HG02884 (cell line): ENCODE measurements around the gene NEK10.
"Not testable (repeated sequence)": the region's sequence is repeated elsewhere in the genome, so short reads cannot be mapped to it uniquely, and the experiment has no call there.

Experiments used
- ATAC-seq: cut with Tn5 transposase; IDR thresholded peaks from one replicate; pipeline ENCODE4 v1.9.1; 2021; ENCODE audit warnings: mild to moderate bottlenecking, moderate library complexity; ENCODE audit not compliant: unreplicated experiment

The NEK10 gene, protein sequence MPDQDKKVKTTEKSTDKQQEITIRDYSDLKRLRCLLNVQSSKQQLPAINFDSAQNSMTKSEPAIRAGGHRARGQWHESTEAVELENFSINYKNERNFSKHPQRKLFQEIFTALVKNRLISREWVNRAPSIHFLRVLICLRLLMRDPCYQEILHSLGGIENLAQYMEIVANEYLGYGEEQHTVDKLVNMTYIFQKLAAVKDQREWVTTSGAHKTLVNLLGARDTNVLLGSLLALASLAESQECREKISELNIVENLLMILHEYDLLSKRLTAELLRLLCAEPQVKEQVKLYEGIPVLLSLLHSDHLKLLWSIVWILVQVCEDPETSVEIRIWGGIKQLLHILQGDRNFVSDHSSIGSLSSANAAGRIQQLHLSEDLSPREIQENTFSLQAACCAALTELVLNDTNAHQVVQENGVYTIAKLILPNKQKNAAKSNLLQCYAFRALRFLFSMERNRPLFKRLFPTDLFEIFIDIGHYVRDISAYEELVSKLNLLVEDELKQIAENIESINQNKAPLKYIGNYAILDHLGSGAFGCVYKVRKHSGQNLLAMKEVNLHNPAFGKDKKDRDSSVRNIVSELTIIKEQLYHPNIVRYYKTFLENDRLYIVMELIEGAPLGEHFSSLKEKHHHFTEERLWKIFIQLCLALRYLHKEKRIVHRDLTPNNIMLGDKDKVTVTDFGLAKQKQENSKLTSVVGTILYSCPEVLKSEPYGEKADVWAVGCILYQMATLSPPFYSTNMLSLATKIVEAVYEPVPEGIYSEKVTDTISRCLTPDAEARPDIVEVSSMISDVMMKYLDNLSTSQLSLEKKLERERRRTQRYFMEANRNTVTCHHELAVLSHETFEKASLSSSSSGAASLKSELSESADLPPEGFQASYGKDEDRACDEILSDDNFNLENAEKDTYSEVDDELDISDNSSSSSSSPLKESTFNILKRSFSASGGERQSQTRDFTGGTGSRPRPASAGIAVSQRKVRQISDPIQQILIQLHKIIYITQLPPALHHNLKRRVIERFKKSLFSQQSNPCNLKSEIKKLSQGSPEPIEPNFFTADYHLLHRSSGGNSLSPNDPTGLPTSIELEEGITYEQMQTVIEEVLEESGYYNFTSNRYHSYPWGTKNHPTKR

DNA sequence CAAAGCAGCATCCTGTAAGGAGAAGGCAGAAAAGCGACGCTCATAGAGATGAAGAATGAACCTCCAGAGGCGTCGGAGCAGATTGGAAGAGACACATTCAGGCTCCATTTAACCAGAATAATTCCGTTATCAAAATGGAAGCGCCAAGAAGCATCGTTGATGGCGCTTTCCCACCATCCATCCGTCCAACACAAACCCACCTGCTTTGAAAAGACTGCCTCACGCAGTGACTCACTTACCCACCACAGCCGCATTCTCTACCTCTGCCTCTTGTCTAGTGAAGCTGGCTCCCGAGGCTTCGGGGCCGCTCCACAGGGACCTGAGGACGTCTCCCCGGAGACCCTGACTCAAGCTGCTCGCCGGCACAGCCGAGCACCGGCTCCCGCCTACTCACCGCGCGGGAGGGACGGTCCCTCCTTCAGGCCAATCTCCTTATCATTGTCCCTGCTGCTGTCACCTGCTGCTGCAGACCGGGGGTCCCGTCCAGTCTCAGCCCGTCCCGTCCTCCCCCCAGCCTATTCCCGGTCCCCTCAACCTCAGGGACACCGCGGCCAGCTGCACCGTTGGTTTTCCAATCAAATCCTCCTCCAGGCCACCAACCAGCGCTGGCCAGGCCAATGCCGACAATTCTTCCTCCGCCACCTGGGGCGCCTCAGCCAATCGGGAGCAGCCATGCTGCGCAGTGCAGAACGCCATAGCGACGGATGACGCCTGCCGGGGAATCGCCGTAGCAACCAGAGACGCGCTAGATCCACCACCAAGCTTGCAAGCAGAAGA is at the start of gene NEK10:
TSS of gene NEK10 (minus strand) at position 553 of the 777 bp plus-strand sequence. CDS start 16,501 bp downstream, outside the sequence.
- ATAC-seq: peak; percentile 100

GRCh38 chr3:27415202-27415601 is 46.0 kb upstream of the NEK10 start:
- ATAC-seq: no peak

- peak; percentile 77 for ATAC-seq
These were observed 23.9 kb upstream of the NEK10 start for GRCh38 chr3:27392950-27393679.

- ATAC-seq: not testable (repeated sequence)
These were observed 23.2 kb upstream of the NEK10 start for GRCh38 chr3:27392414-27392813.

DNA sequence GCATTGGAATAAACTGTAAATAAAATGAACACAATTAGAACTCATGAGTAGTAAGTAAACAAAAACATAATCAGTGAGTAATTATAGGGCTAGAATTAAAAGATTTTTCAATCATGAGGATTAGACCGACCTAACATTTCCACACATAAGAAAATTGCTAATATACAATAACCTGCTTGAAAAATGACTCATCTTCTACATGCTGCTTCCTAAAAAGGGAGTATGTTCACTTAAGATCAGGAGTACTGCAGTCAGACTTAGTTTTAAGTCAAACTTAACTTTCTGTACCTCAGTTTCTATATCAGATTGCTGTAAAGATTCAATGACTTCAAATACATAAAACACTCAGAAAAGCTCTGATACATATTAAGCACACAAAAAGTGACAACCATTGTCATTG is 22.6 kb upstream of the NEK10 start:
- ATAC-seq: no peak

DNA sequence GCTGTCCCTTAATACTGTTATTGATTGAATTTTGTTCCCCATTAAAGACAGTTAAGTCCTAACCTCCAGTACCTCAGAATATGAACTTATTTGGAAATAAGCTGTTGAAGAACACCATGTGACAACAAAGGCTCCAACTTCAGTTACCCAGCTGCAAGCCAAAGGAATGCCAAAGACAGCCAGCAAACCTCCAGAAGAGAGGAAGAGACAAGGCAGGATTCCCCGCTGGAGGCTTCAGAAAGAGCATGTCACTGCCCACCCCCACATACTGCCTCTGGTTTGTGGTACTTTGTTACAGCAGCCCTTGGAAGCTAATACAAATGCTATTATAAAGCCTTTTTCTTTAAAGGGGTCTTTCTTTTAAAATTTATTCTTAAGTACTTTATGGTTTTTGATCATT is 18.4 kb upstream of the NEK10 start:
- ATAC-seq: no peak

DNA sequence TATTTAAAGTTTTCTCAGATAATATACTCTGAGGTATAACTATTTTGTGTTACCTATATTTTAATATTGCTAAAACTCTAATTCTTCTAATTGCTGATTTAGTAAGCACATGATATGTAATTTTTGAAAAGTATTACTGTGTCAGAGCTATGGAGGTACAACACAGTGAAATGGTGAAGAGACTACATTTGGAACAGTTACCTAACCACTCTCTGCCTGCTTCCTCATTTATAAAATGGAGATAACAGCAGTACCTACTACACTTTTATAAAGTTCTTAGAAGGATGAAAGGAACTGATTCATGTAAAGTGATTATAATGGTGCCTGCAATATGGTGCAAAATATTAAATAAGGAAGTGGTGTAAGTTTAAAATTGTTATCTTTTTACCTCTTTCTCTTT is 16.3 kb upstream of the NEK10 start:
- ATAC-seq: no peak

- ATAC-seq: no peak
These were observed 15.0 kb upstream of the NEK10 start for GRCh38 chr3:27384191-27384590.

DNA sequence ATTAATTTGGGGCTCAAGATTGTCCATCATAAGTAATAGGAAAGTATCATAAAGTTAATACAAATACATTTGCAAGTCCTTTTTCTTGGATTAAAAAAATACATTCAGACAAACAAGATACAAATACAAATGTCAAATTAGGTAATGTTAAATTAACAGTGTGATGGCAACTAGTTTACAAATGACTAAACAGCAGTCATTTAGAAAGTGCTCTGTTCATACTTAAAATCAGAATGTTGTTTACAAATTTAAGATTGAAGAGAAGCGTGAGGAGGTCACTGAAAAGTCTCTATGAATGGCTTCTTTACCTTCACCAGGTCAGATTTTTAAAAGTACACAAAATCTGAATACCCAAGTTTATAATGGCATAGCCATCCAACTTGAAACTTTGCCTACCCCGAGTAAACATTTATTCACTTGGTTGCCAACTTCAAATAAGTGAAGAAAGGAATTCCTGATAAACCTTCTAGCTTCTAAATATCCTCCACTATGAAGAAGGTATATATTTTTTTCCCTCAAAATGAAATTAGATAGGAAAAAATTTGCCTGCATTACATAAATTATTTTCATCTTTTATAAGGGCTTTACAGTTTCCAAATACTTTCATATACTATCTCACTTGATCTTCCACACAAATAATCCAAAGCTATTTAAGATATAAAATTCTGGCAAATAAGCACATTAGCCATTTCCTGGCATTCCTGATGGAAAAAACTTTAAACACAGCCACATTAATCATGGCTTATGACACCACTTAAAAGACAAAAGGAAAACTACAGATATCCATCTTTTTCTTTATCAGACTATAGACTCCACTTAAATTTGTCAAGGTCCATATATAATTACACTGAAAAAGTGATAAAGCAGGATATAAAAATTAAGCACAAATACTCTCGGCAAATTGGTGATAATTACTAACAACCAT is 11.5 kb upstream of the NEK10 start:
- ATAC-seq: peak; percentile 82

GRCh38 chr3:27378331-27378730 is 9.1 kb upstream of the NEK10 start:
- ATAC-seq: no peak

DNA sequence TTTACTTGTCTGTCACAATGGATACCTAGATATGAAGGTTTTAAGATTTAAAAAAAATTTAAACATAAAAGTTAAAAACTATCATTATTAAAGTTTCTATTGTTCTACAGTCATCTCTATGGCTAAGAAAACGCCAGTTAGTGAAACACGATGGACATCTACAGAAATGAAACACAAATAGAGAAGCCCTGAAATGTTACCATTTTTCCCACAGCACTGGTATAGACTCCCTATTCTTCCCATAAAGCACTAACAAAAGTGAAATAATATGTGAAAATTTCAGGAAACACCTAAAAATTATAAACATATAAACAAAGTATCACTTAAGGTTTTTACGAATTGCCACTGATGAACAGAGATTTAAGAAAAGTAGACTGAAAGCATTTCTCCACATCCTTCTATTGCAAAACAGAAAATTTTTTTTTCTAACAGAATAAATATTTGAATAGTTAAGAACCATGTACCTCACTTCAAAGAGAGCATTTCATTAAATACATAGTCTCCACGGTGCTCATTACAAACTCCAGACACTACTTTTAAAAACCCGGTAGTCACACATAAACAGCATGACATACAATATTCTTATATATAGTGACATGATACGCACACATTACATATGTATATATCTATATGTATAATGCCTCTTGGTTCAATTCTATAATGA is 7.1 kb upstream of the NEK10 start:
- no peak for ATAC-seq

DNA sequence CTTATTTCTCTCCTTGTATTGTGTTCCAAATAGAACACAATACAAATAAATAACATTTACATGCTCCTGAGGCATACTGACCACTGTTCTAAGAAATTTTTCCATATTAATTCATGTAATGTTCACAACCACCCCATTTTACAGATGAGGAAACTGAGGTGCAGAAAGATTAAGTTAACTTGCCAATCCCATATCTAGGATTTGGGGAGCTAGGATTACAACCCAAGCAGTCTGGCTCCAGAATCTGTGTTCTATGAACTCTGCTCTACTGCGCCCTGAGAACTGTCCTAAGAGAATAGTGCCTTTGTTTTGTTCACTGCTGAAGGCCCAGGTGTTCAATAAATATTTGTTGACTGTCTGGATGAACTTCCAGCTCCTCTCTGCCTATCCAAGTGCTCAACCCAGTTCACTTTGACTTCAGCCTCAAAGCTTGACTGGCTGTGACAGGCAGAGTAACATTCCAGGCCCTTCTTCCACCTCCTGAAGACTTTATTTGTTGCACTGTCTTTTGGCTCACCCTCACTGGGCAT is 3.1 kb downstream of the NEK10 start:
- no peak for ATAC-seq

DNA sequence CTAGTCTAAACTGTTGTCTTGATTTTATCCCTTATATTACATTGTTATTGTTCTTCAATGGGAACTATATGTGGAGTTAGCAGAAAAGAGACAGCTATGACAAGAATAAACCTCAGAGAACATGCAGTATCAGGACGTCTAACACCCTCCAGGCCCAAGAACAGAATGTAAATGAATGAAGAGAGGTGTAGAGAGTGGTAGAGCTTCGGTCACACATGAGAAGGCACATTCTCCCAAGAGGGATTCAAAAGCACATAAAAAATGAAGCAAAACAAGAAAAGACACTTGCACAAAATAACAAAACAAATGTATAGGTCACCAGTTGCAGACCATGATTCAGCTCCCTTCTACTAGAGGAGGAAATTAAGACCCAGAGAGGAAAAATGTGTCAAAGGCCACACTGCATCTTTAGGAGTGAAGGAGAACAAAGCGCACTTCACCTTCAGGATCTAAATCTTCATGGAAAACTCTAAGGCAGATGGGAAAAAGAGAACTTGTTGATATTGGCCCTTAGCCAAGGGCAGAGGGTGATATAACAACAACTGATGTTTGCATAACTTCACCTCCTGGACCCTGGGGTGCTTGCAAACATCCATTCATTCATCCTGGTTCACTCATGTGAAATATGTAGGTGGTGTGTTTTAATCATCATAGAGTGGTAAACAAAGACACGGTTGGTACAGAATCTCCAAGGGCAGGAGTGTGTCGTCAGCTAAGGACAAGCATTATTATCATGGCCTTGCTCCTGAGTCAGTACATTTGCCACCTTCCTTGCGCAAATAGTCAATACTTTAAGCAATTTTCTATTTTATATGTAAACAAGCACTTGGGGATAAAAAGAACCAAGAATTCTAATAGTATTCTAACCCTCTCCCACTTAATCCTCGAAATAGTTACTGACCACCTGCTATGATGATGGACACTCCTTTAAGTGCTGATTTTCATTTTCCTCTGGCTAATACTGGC is 8.8 kb downstream of the NEK10 start:
- no peak for ATAC-seq

GRCh38 chr3:27358372-27358771 is 10.8 kb downstream of the NEK10 start:
- no peak for ATAC-seq

GRCh38 chr3:27357665-27358258 is 11.4 kb downstream of the NEK10 start:
- peak; percentile 94 for ATAC-seq

GRCh38 chr3:27356976-27357375 is 12.2 kb downstream of the NEK10 start:
- no peak for ATAC-seq
